HG03066 (cell line): ENCODE results near the gene AGTR2.
"Not testable (repeated sequence)": the region's sequence is repeated elsewhere in the genome, so short reads cannot be mapped to it uniquely, and the experiment has no call there.

Experiments
- ATAC-seq: cut with Tn5 transposase; IDR thresholded peaks from one replicate; pipeline ENCODE4 v1.9.1; 2021; ENCODE audit warnings: low read depth; ENCODE audit not compliant: unreplicated experiment

The AGTR2 gene

GRCh38 chrX:116170511-116170910 is at the start of gene AGTR2:
Gene AGTR2 (plus strand): TSS chrX:116170744. CDS start chrX:116172281, 1,537 bp downstream.
- ATAC-seq, result no peak

- ATAC-seq, result no peak
Measured at GRCh38 chrX:116135277-116135676, 35.3 kb upstream of the AGTR2 start.

- not testable (repeated sequence) for ATAC-seq
Measured at GRCh38 chrX:116141270-116141669, 29.3 kb upstream of the AGTR2 start.

GRCh38 chrX:116142976-116143375 is 27.6 kb upstream of the AGTR2 start:
- no peak for ATAC-seq

- ATAC-seq, result no peak
Measured at GRCh38 chrX:116172976-116173375, 2.4 kb downstream of the AGTR2 start.

GRCh38 chrX:116181300-116181699 is 10.8 kb downstream of the AGTR2 start:
- ATAC-seq, result no peak

GRCh38 chrX:116185163-116185562 is 14.6 kb downstream of the AGTR2 start:
- no peak for ATAC-seq

GRCh38 chrX:116194649-116195048 is 24.1 kb downstream of the AGTR2 start:
- ATAC-seq, result no peak

- ATAC-seq, result no peak
Measured at GRCh38 chrX:116198235-116198634, 27.7 kb downstream of the AGTR2 start.

- no peak for ATAC-seq
Measured at GRCh38 chrX:116198810-116199209, 28.3 kb downstream of the AGTR2 start.

- no peak for ATAC-seq
Measured at GRCh38 chrX:116204932-116205331, 34.4 kb downstream of the AGTR2 start.

- no peak for ATAC-seq
Measured at GRCh38 chrX:116213262-116213661, 42.7 kb downstream of the AGTR2 start.

GRCh38 chrX:116217080-116217479 is 46.5 kb downstream of the AGTR2 start:
- not testable (repeated sequence) for ATAC-seq
